B cell (primary cell): ENCODE results near the gene CHRNA7. TPM values are rescaled to one million over a fixed set of nuclear protein-coding genes. Genes with fewer than 3 reads are reported as not detected.

Experiments
- ATAC-seq: fragments of 200-7000 bp; cut with Tn5 transposase; one replicate; pipeline ENCODE4 v1.10.0; 2021; ENCODE audit warnings: low read depth, mild to moderate bottlenecking, moderate number of reproducible peaks, moderate library complexity
- CTCF ChIA-PET: fragments of 350-600 bp; sonication (Branson Sonifier 250); formaldehyde crosslinking; loops from one replicate; lab custom pipeline; 2021; ENCODE audit warnings: antibody characterized with exemption, inconsistent platforms; lab: Charles Lee
- POLR2A ChIA-PET: fragments of 350-600 bp; sonication (Branson Sonifier 250); formaldehyde crosslinking; loops from one replicate; lab custom pipeline; 2021; ENCODE audit warnings: antibody characterized with exemption; lab: Charles Lee
- DNase-seq: peaks from one replicate; pipeline ENCODE4 v3.0.0; 2013
- H2AFZ ChIP-seq: 2 replicates; pipeline ENCODE4 v1.6.1; 2012; ENCODE audit warnings: mild to moderate bottlenecking, low read depth, low read length; ENCODE audit not compliant: insufficient read depth, poor library complexity, severe bottlenecking
- H3K27ac ChIP-seq, 2 donors: 1 replicate in 1 of 2; 2 replicates in 1 of 2; pipeline ENCODE4 v1.5.1; 2012 to 2013; ENCODE audit warnings: low read length in 2 of 2, mild to moderate bottlenecking in 2 of 2, moderate library complexity in 1 of 2
- H3K27me3 ChIP-seq, 4 experiments: fragments of 200-600 bp in 1 of 4; sonication (generic) in 1 of 4; replicated peaks in 1 of 4; 1 replicate in 2 of 4; 2 replicates in 2 of 4; pipeline versions ENCODE4 v1.6.1 to v1.7.0; 2013 to 2016; ENCODE audit warnings: low read length in 3 of 4, mild to moderate bottlenecking in 2 of 4, mixed read lengths in 1 of 4, moderate library complexity in 1 of 4; ENCODE audit not compliant: insufficient read depth in 4 of 4, control insufficient read depth in 3 of 4; ENCODE audit errors: control extremely low read depth in 1 of 4
- H3K36me3 ChIP-seq, 2 experiments: replicated peaks in 1 of 2; 1 replicate in 1 of 2; 2 replicates in 1 of 2; pipeline versions ENCODE4 v1.6.1 to v1.7.1; 2013; ENCODE audit warnings: low read length in 1 of 2; ENCODE audit not compliant: insufficient read depth in 2 of 2, control insufficient read depth in 1 of 2; ENCODE audit errors: control extremely low read depth in 1 of 2, extremely low read depth in 1 of 2
- H3K4me1 ChIP-seq, 2 donors: fragments of 200-600 bp in 1 of 2; sonication (generic) in 1 of 2; 1 replicate in 1 of 2; 2 replicates in 1 of 2; pipeline versions ENCODE4 v1.5.1 to v1.6.1; 2013 to 2017; ENCODE audit warnings: low read length in 2 of 2; ENCODE audit not compliant: control insufficient read depth in 2 of 2, insufficient read depth in 2 of 2
- H3K4me2 ChIP-seq: replicated peaks from 2 replicates; pipeline ENCODE3; 2012; ENCODE audit warnings: mild to moderate bottlenecking, low read depth, low read length; ENCODE audit not compliant: poor library complexity, severe bottlenecking
- H3K4me3 ChIP-seq, 5 experiments: fragments of 200-600 bp in 1 of 5; sonication (generic) in 1 of 5; 1 replicate in 3 of 5; 2 replicates in 2 of 5; pipeline versions ENCODE4 v1.5.1 to v1.7.0; 2011 to 2016; ENCODE audit warnings: low read length in 4 of 5, mild to moderate bottlenecking in 4 of 5, low read depth in 2 of 5, control low read depth in 1 of 5, moderate library complexity in 1 of 5; ENCODE audit not compliant: insufficient read depth in 1 of 5; ENCODE audit errors: control extremely low read depth in 1 of 5, extremely low read depth in 1 of 5
- H3K79me2 ChIP-seq: fragments of 200-600 bp; sonication (generic); one replicate; pipeline ENCODE4 v1.6.0; 2016; ENCODE audit warnings: low read length; ENCODE audit not compliant: control insufficient read depth, insufficient read depth
- H3K9ac ChIP-seq: fragments of 200-600 bp; sonication (generic); 2 replicates; pipeline ENCODE4 v1.6.1; 2017; ENCODE audit warnings: mild to moderate bottlenecking, low read length, moderate library complexity
- H3K9me3 ChIP-seq, 3 donors: one replicate each; pipeline versions ENCODE4 v1.6.1 to v1.7.1; 2013; ENCODE audit warnings: low read length in 2 of 3; ENCODE audit not compliant: control insufficient read depth in 2 of 3, insufficient read depth in 1 of 3; ENCODE audit errors: control extremely low read depth in 1 of 3
- H4K20me1 ChIP-seq: 2 replicates; pipeline ENCODE4 v1.6.0; 2012; ENCODE audit warnings: mild to moderate bottlenecking, low read length; ENCODE audit not compliant: insufficient read depth, control insufficient read depth, poor library complexity, severe bottlenecking
- H3K27ac Mint-ChIP-seq: one replicate; pipeline ENCODE4 v1.8.0; 2021; ENCODE audit warnings: mixed read lengths
- H3K27me3 Mint-ChIP-seq: one replicate; pipeline ENCODE4 v1.8.0; 2021; ENCODE audit warnings: mixed read lengths
- H3K4me1 Mint-ChIP-seq: one replicate; pipeline ENCODE4 v1.8.0; 2021; ENCODE audit warnings: mixed read lengths
- H3K4me3 Mint-ChIP-seq: one replicate; pipeline ENCODE4 v1.8.0; 2021; ENCODE audit warnings: mixed read lengths
- H3K9me3 Mint-ChIP-seq: one replicate; pipeline ENCODE4 v1.8.0; 2022; ENCODE audit warnings: mixed read lengths; ENCODE audit not compliant: insufficient read depth
- CTCF ChIP-seq: fragments of 200-600 bp; IDR thresholded peaks from one replicate; pipeline ENCODE4 v1.8.0; 2022; ENCODE audit warnings: antibody characterized with exemption, mild to moderate bottlenecking
- EZH2 ChIP-seq: IDR thresholded peaks from 2 replicates; pipeline ENCODE4 v1.6.1; 2012; ENCODE audit warnings: borderline replicate concordance, low read depth, mild to moderate bottlenecking, moderate library complexity, low read length; ENCODE audit not compliant: insufficient read depth, poor library complexity, severe bottlenecking
- WGBS: methylation state at CpG from one replicate; pipeline ENCODE4 v1.1.5; 2013; ENCODE audit warnings: missing lambda C conversion rate; ENCODE audit not compliant: insufficient coverage; 5-methylcytosine and 5-hydroxymethylcytosine counted together
- intact Hi-C: fragments of 100-400 bp; cut with micrococcal nuclease; formaldehyde crosslinking; loops from one replicate; pipeline ENCODE4 v1.10.0; 2022
- polyA plus RNA-seq: library from polyadenylated mRNA; depleted of rRNA; stranded (reverse); fragments of >200 nt; gene quantifications from 2 replicates; pipeline ENCODE4 v1.2.3, GENCODE V29; 2012
- total RNA-seq, 2 donors: library from RNA; stranded (reverse); fragments of 120-200 nt in 1 of 2; gene quantifications; 1 replicate in 1 of 2; 2 replicates in 1 of 2; pipeline versions ENCODE4 v1.2.3 to v1.2.4, GENCODE V29; 2013 to 2022

The CHRNA7 gene
- total and polyA plus RNA-seq, 2 donors (not counting 1 experiment from before 2014, with no cell fraction given), result 0.16 TPM; not detected in 1

- H3K27ac Mint-ChIP-seq, result no peak overlapping the region
- TF ChIP-seq CTCF (no peak), EZH2 (no peak)
- no peaks in the 10 kb centered on the region for H3K9me3 ChIP-seq
- WGBS, result no CpG with 5 or more reads among the region's 2 CpGs
- H3K9me3 Mint-ChIP-seq, result no peaks in the 10 kb centered on the region
- ATAC-seq (no peak), DNase-seq (no peak)
- no peak overlapping the region for H3K4me2 ChIP-seq
- H3K79me2 ChIP-seq, result no peaks in the 10 kb centered on the region
- CTCF ChIA-PET, result no interaction called here
- intact Hi-C loops, result no loop called here
- H3K4me1 Mint-ChIP-seq, result no peaks in the 10 kb centered on the region
- H2AFZ ChIP-seq, result no peak overlapping the region
- POLR2A ChIA-PET, result no interaction called here
- no peak overlapping the region for H3K9ac ChIP-seq
- no peak overlapping the region for H3K4me3 Mint-ChIP-seq
- H3K27me3 ChIP-seq, result no peaks in the 10 kb centered on the region
- H3K27me3 Mint-ChIP-seq, result peaks cover 23% of the 10 kb centered on the region
- H3K4me1 ChIP-seq, result no peaks in the 10 kb centered on the region
- no peaks in the 10 kb centered on the region for H3K36me3 ChIP-seq
- H4K20me1 ChIP-seq, result no peaks in the 10 kb centered on the region
- H3K4me3 ChIP-seq, result no peak overlapping the region
- no peak overlapping the region for H3K27ac ChIP-seq
Observed at GRCh38 chr15:32020156-32020555, 10.2 kb upstream of the CHRNA7 start.

GRCh38 chr15:32028921-32029320 is 1.4 kb upstream of the CHRNA7 start:
- H3K27ac Mint-ChIP-seq, result no peak overlapping the region
- Histone ChIP-seq H2AFZ (no peak overlapping the region), H4K20me1 (no peaks in the 10 kb centered on the region), H3K79me2 (no peaks in the 10 kb centered on the region), H3K9me3 (peaks cover 0 to 6% (median 0%) of the 10 kb centered on the region in 3 donors), H3K36me3 (no peaks in the 10 kb centered on the region), H3K4me1 (peaks cover 6 to 9% of the 10 kb centered on the region in 2 donors), H3K4me3 (no peak overlapping the region), H3K27ac (no peak overlapping the region), H3K9ac (no peak overlapping the region), H3K4me2 (no peak overlapping the region), H3K27me3 (peaks cover 0 to 45% (median 14%) of the 10 kb centered on the region in 4 experiments)
- POLR2A ChIA-PET, result no interaction called here
- DNase-seq (no peak), ATAC-seq (no peak)
- no peak overlapping the region for H3K4me3 Mint-ChIP-seq
- intact Hi-C loops, result no loop called here
- peaks cover 68% of the 10 kb centered on the region for H3K27me3 Mint-ChIP-seq
- H3K4me1 Mint-ChIP-seq, result peaks cover 10% of the 10 kb centered on the region
- no peaks in the 10 kb centered on the region for H3K9me3 Mint-ChIP-seq
- TF ChIP-seq CTCF (no peak), EZH2 (no peak)
- CTCF ChIA-PET, result no interaction called here
- WGBS, result 3% methylated on average over 4 of the region's 5 CpGs
